Stomach smooth muscle (tissue), 2 donors: ENCODE results near the gene TUBB8B.
"Not testable (repeated sequence)": the region's sequence is repeated elsewhere in the genome, so short reads cannot be mapped to it uniquely, and the experiment has no call there.

Experiments
- H3K27ac ChIP-seq: one replicate; pipeline ENCODE4 v1.7.0; 2013; ENCODE audit warnings: mild to moderate bottlenecking, low read length, inconsistent platforms
- H3K27me3 ChIP-seq, 2 donors: one replicate each; pipeline ENCODE4 v1.7.0; 2013; ENCODE audit warnings: low read length in 2 of 2; ENCODE audit not compliant: insufficient read depth in 2 of 2, control insufficient read depth in 1 of 2
- H3K36me3 ChIP-seq, 2 donors: one replicate each; pipeline ENCODE4 v1.7.0; 2013; ENCODE audit warnings: low read length in 2 of 2; ENCODE audit not compliant: control insufficient read depth in 2 of 2, insufficient read depth in 2 of 2
- H3K4me1 ChIP-seq: one replicate; pipeline ENCODE4 v1.7.0; 2013; ENCODE audit warnings: low read length; ENCODE audit not compliant: control insufficient read depth, insufficient read depth
- H3K4me3 ChIP-seq, 2 donors: one replicate each; pipeline ENCODE4 v1.7.0; 2013; ENCODE audit warnings: low read length in 2 of 2
- H3K9ac ChIP-seq, 2 donors: one replicate each; pipeline ENCODE4 v1.7.0; 2013; ENCODE audit warnings: low read length in 2 of 2, mild to moderate bottlenecking in 1 of 2
- H3K9me3 ChIP-seq, 2 donors: one replicate each; pipeline ENCODE4 v1.7.0; 2013; ENCODE audit warnings: low read length in 2 of 2; ENCODE audit not compliant: control insufficient read depth in 2 of 2
- donor health status: healthy.
- donor health status: Pancreatic carcinoma.

TUBB8B gene

GRCh38 chr18:49176-49665, at the start of gene TUBB8B:
Gene TUBB8B, minus strand, starts transcription at chr18:49615. Its CDS starts 58 bp downstream, at chr18:49557.
- not testable (repeated sequence) for H3K4me3 ChIP-seq, H3K27me3 ChIP-seq, H3K9me3 ChIP-seq, H3K36me3 ChIP-seq, H3K9ac ChIP-seq, H3K27ac ChIP-seq, H3K4me1 ChIP-seq

- not testable (repeated sequence) for H3K27ac ChIP-seq, H3K4me1 ChIP-seq, H3K36me3 ChIP-seq, H3K4me3 ChIP-seq, H3K9ac ChIP-seq, H3K27me3 ChIP-seq, H3K9me3 ChIP-seq
Measured at GRCh38 chr18:97252-97914, 48.0 kb upstream of the TUBB8B start.

GRCh38 chr18:96767-97131, 47.3 kb upstream of the TUBB8B start:
- H3K4me1 ChIP-seq, H3K9ac ChIP-seq, H3K36me3 ChIP-seq, H3K27me3 ChIP-seq, H3K9me3 ChIP-seq, H3K4me3 ChIP-seq, H3K27ac ChIP-seq: not testable (repeated sequence)

- not testable (repeated sequence) for H3K4me1 ChIP-seq, H3K36me3 ChIP-seq, H3K27ac ChIP-seq, H3K4me3 ChIP-seq, H3K9ac ChIP-seq, H3K9me3 ChIP-seq, H3K27me3 ChIP-seq
Measured at GRCh38 chr18:96101-96766, 46.8 kb upstream of the TUBB8B start.

- H3K9ac ChIP-seq, result not testable (repeated sequence)
Measured at GRCh38 chr18:95580-95979, 46.2 kb upstream of the TUBB8B start.

GRCh38 chr18:93897-94408, 44.5 kb upstream of the TUBB8B start:
- H3K4me1 ChIP-seq, H3K9me3 ChIP-seq, H3K4me3 ChIP-seq, H3K36me3 ChIP-seq, H3K27ac ChIP-seq, H3K9ac ChIP-seq, H3K27me3 ChIP-seq: not testable (repeated sequence)

More at GRCh38 chr18:95580-95979, 46.2 kb upstream of the TUBB8B start:
- not testable (repeated sequence) for H3K27me3 ChIP-seq, H3K9me3 ChIP-seq, H3K27ac ChIP-seq, H3K4me1 ChIP-seq, H3K4me3 ChIP-seq, H3K36me3 ChIP-seq

GRCh38 chr18:91561-91960, 42.1 kb upstream of the TUBB8B start:
- H3K27me3 ChIP-seq, H3K4me3 ChIP-seq, H3K9ac ChIP-seq, H3K9me3 ChIP-seq, H3K4me1 ChIP-seq, H3K27ac ChIP-seq, H3K36me3 ChIP-seq: not testable (repeated sequence)

GRCh38 chr18:90396-91193, 41.2 kb upstream of the TUBB8B start:
- not testable (repeated sequence) for H3K4me3 ChIP-seq, H3K9me3 ChIP-seq, H3K36me3 ChIP-seq, H3K27ac ChIP-seq, H3K9ac ChIP-seq, H3K27me3 ChIP-seq, H3K4me1 ChIP-seq

GRCh38 chr18:89124-89523, 39.7 kb upstream of the TUBB8B start:
- not testable (repeated sequence) for H3K4me1 ChIP-seq, H3K36me3 ChIP-seq, H3K9me3 ChIP-seq, H3K27ac ChIP-seq, H3K4me3 ChIP-seq, H3K27me3 ChIP-seq, H3K9ac ChIP-seq

- H3K4me1 ChIP-seq, H3K27ac ChIP-seq, H3K36me3 ChIP-seq, H3K27me3 ChIP-seq, H3K4me3 ChIP-seq, H3K9ac ChIP-seq, H3K9me3 ChIP-seq: not testable (repeated sequence)
Measured at GRCh38 chr18:84801-85200, 35.4 kb upstream of the TUBB8B start.
